Upper lobe of left lung (tissue), 4 donors: Measurements from ENCODE around the gene MGLL.

Experiments
- EP300 ChIP-seq, 4 donors: sonication (generic); formaldehyde crosslinking; IDR thresholded peaks; one replicate each; pipeline ENCODE4 v1.5.1; 2017; ENCODE audit warnings: antibody characterized with exemption in 4 of 4, control low read depth in 2 of 4
- TF ChIP-seq, protein P1 (sequence below), 6 experiments: fragments of 450-650 bp in 4 of 6; fragments of 200-600 bp in 2 of 6; sonication (generic) in 2 of 6; IDR thresholded peaks; one replicate each; pipeline ENCODE4 v1.5.1; 2016 to 2019; ENCODE audit warnings: antibody characterized with exemption in 6 of 6

DNA sequence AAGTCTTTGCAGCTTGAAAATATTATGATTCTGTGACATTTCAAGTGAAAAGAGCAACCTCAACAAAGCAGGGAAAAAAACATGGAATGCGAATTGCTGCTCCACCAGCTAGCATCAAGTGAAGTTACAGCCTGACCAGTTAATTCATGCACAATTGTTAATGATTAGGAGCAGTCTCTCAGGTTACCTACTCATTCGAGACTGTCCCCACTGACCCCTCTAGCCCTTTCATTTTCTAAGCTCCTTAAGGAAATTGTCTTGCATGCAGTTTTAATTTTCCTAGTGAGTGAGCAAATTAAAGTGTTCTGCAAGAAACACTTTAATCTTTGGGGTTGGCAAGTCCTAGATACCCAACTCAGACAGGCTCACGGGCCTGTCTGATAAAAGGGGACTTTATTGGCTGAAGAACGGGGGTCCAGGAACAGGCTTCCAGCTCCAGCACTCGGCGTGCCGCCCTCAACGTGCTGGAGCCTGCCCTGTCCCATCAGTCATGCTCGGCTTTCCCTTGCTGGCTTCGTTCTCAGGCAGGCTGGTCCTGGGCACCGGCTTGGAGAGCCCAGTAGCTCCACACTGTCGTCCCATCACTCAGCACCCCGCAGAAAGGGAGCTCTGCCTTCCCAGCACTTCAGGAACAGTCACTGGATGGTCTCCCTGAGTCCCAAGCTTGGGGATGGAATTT, 175.0 kb downstream of the MGLL start:
- TF ChIP-seq EP300 (IDR thresholded peaks at IDR 0.05): no peak
- TF ChIP-seq, protein P1, sequence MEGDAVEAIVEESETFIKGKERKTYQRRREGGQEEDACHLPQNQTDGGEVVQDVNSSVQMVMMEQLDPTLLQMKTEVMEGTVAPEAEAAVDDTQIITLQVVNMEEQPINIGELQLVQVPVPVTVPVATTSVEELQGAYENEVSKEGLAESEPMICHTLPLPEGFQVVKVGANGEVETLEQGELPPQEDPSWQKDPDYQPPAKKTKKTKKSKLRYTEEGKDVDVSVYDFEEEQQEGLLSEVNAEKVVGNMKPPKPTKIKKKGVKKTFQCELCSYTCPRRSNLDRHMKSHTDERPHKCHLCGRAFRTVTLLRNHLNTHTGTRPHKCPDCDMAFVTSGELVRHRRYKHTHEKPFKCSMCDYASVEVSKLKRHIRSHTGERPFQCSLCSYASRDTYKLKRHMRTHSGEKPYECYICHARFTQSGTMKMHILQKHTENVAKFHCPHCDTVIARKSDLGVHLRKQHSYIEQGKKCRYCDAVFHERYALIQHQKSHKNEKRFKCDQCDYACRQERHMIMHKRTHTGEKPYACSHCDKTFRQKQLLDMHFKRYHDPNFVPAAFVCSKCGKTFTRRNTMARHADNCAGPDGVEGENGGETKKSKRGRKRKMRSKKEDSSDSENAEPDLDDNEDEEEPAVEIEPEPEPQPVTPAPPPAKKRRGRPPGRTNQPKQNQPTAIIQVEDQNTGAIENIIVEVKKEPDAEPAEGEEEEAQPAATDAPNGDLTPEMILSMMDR (IDR thresholded peaks at IDR 0.05): no peak
